ENCODE data around the gene NELFE.
"Not testable (repeated sequence)": the region's sequence is repeated elsewhere in the genome, so short reads cannot be mapped to it uniquely, and the experiment has no call there.

- TF ChIP-seq EZH2 (IDR thresholded peaks at IDR 0.05; ENCODE audit: insufficient read depth, poor library complexity, severe bottlenecking); EZH2phosphoT487 (IDR thresholded peaks at IDR 0.05; ENCODE audit: insufficient read depth, low read depth): not testable (repeated sequence)
These were observed 48.3 kb upstream of the NELFE start for GRCh38 chr6:32007086-32007485.

All from GM23248 (cell line).